SIG-M5 treated with dmso at 0.1 percent for 504 hours (cell line): ENCODE results near the gene RARRES2.
"Not testable (repeated sequence)": the region's sequence is repeated elsewhere in the genome, so short reads cannot be mapped to it uniquely, and the experiment has no call there.

Experiments
- DNase-seq: peaks from one replicate; lab custom pipeline; 2025; ENCODE audit not compliant: unreplicated experiment; lab: John Stamatoyannopoulos, UW

The RARRES2 gene

DNA sequence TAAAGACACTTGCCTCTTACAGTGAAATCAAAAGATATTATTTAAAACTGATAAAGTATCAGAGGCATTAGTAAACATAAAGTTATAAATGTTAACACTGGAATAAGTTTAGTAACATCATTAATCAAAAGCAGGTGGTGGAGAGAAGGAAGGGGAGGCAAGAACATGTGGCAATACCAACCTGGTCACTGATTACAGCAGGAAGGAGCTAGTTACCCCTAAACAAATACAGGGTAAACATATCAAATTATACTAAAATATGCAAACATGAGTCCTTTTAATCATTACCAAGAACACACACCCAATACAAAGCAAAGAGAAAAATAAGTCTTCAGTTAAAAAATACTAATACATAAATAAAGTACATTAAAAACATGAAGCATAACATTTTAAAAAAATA lies 43.5 kb downstream of the RARRES2 start:
- DNase-seq = not testable (repeated sequence)

DNA sequence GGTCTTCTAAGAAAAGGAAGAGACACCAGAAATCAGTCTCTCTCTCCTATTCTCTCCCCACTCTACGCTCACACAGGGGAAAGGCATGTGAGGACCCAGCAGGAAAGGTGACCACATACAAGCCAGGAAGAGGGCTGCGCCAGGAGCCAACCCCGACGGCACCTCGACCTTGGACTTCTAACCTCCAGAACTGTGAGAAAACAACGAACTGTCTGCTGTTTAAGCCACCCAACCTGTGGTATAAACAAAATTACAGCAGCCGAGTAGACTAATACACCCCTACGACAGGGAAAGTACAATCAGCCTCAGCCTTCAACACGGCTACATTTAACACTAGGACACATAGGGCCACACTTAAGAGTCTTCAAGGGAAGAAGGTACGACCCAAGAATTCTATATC lies 44.6 kb downstream of the RARRES2 start:
- DNase-seq = not testable (repeated sequence)

DNA sequence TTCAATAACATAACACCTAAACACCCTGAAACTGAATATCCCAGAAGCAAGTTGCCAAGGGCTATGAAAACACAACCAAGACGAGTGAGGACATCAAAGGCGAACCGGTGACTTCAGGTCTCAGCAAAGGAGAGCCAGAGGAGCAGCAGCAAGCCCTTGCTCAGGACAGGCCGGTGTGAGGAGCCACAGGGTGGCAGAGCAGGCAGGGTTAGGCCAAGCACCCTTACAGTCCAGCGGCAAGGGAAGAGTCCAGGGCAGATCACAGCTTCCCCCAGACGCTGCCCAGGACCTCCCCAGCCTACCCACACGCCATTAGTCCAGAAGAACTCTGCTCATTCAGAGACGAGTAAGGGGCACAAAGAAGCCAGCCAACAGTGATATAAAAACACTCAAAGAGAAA lies 45.8 kb downstream of the RARRES2 start:
- DNase-seq = not testable (repeated sequence)

DNA sequence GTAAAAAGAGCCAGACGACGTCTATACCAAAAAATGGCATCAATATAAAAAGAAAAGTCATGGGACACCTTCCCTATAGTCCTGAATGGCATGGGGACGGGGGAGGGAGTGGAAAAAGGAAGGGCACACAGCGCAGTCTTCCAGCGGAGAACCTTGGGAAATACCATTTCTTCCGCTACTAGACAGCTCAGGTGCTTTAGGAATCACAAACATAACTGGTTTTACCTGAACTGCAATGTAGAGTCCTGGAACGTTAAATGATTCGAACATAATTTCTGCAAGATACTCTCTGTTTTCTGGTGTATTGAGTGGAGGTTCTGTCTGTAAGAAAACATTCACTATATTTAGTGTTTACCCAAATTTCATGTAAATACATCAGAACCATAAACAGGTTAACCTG lies 46.4 kb downstream of the RARRES2 start:
- not testable (repeated sequence) for DNase-seq

DNA sequence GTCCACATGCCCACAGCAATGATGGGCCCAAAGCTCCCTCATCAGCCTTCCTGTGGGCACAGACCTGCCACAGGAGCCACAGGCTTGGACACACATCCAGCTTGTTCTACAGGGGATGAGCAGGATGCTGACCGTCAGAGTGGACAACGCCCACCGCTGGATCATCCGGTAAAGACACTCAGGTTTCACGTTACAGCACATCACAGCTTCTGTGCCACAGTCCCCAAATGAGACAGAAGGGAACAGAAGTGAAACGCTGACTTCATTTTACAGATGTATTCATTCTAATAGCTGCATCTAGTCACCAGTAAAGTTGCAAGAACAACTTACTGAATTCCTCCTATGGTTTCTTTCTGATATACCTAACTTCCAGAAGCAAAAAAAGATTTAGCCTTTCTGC lies 51.1 kb downstream of the RARRES2 start:
- DNase-seq = not testable (repeated sequence)

DNA sequence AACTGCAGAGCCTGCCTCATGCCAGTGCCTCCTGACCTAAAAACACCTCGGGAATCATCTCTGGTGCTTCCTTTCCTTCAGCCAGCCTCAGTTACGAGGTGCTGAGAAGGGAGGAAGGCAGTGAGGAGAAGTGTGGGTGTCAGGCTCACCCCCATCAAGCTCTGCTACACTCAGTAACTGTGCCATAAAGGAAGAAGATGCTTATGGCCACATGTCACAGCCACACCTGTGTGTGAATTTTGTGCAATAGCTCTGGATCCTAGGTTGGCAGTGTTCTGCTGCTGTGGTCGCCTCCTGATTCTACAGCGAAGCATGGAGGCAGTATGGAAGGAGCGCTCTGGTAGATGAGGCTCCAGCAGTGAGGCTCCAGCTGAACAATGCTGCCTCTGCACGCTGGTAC lies 52.6 kb downstream of the RARRES2 start:
- not testable (repeated sequence) for DNase-seq
